ENCODE data around the gene KHDC1L. TPM values are rescaled to one million over a fixed set of nuclear protein-coding genes. Genes with fewer than 3 reads are reported as not detected.

The KHDC1L gene, protein sequence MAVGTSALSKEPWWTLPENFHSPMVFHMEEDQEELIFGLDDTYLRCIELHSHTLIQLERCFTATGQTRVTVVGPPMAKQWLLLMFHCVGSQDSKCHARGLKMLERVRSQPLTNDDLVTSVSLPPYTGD
- not detected in 2 replicates for total RNA-seq (2014; rRNA removed; shearing (Covaris generic))

GRCh38 chr6:73225396-73225795 is at the start of gene KHDC1L:
KHDC1L (minus strand) TSS chr6:73225496; CDS start chr6:73225408, 88 bp downstream.

GRCh38 chr6:73262671-73263569 is 37.6 kb upstream of the KHDC1L start, which contains the start of gene KHDC1:
KHDC1 (minus strand) TSS chr6:73263196; CDS start chr6:73242517, 20,679 bp downstream.

Other genes starting within 250 kb of the KHDC1L start
- gene KHDC1, start 37.7 kb upstream of the KHDC1L start, total RNA-seq (2014; rRNA removed; shearing (Covaris generic)): not detected in 2 replicates
- gene DPPA5, start 128.8 kb upstream of the KHDC1L start, total RNA-seq (2014; rRNA removed; shearing (Covaris generic)): not detected in 2 replicates
- gene KHDC3L, start 137.2 kb upstream of the KHDC1L start, total RNA-seq (2014; rRNA removed; shearing (Covaris generic)): not detected in 2 replicates
- not detected in 2 replicates for gene OOEP, start 144.4 kb upstream of the KHDC1L start, total RNA-seq (2014; rRNA removed; shearing (Covaris generic))
- not detected in 2 replicates for gene DDX43, start 169.3 kb upstream of the KHDC1L start, total RNA-seq (2014; rRNA removed; shearing (Covaris generic))
- gene CGAS, start 226.8 kb upstream of the KHDC1L start, total RNA-seq (2014; rRNA removed; shearing (Covaris generic)): 0.03 TPM in 1 of 2 replicates, not detected in the other
- 19.1 and 26.3 TPM in 2 replicates for gene MTO1, start 236.2 kb upstream of the KHDC1L start, total RNA-seq (2014; rRNA removed; shearing (Covaris generic))

Measured in A375 (cell line).